Measurements from ENCODE around the gene LRRC3. TPM values are rescaled to one million over a fixed set of nuclear protein-coding genes. Genes with fewer than 3 reads are reported as not detected.
A peak's percentile ranks its signal among the peaks of the same experiment; 100 is the strongest.
"Not testable (repeated sequence)": the region's sequence is repeated elsewhere in the genome, so short reads cannot be mapped to it uniquely, and the experiment has no call there.

Gene LRRC3
- total and polyA plus RNA-seq, 4 donors: 0.63 to 5.3 (median 1.5) TPM

- no peaks in the 10 kb centered on the region for H3K27me3 ChIP-seq (ENCODE audit: control insufficient read depth in 1 of 2, insufficient read depth in 2 of 2, low read length in 1 of 2)
- intact Hi-C loops (cut with DNase I): loop anchor here in 1 of 2 donors (10.0 kb wide), 1 partner anchor 51 kb away; no protein-coding TSS in a partner anchor
- DNase-seq (peak; percentile 21 to 63), ATAC-seq (ENCODE audit: low FRiP score) (no peak)
- no peak overlapping the region for H3K27ac ChIP-seq (ENCODE audit: low read depth in 1 of 2, low read length in 2 of 2)
- H3K9me3 ChIP-seq (ENCODE audit: control insufficient read depth, low read length): no peaks in the 10 kb centered on the region
- WGBS, 2 donors: 55 to 58% methylated on average over 24 of the region's 24 CpGs
- no peaks in the 10 kb centered on the region for H3K4me1 ChIP-seq (ENCODE audit: control insufficient read depth in 1 of 2, insufficient read depth in 2 of 2, low read length in 2 of 2)
- no peaks in the 10 kb centered on the region for H3K36me3 ChIP-seq (ENCODE audit: control insufficient read depth in 1 of 2, insufficient read depth in 2 of 2, low read length in 1 of 2)
- H3K4me3 ChIP-seq (ENCODE audit: low read length in 2 of 2): no peak overlapping the region
These were observed 40.0 kb upstream of the LRRC3 start for GRCh38 chr21:44415073-44416025.

- WGBS, 2 donors: 74 to 75% methylated on average over 8 of the region's 8 CpGs
- DNase-seq: peak; percentile 16 to 48
- H3K27me3 ChIP-seq (ENCODE audit: control insufficient read depth in 1 of 2, insufficient read depth in 2 of 2, low read length in 1 of 2): no peaks in the 10 kb centered on the region
These were observed 39.1 kb upstream of the LRRC3 start for GRCh38 chr21:44416193-44416592.

GRCh38 chr21:44417621-44418107, 37.6 kb upstream of the LRRC3 start:
- H3K4me1 ChIP-seq (ENCODE audit: control insufficient read depth in 1 of 2, insufficient read depth in 2 of 2, low read length in 2 of 2); H3K4me3 ChIP-seq (ENCODE audit: low read length in 2 of 2); H3K27me3 ChIP-seq (ENCODE audit: control insufficient read depth in 1 of 2, insufficient read depth in 2 of 2, low read length in 1 of 2); H3K9me3 ChIP-seq (ENCODE audit: control insufficient read depth, low read length); ATAC-seq (ENCODE audit: low FRiP score); H3K27ac ChIP-seq (ENCODE audit: low read depth in 1 of 2, low read length in 2 of 2); H3K36me3 ChIP-seq (ENCODE audit: control insufficient read depth in 1 of 2, insufficient read depth in 2 of 2, low read length in 1 of 2): not testable (repeated sequence)
- peak in 1 of 2 donors; percentile 10 for DNase-seq
- 89 to 90% methylated on average over 20 to 21 of the region's 21 CpGs for WGBS, 2 donors
- intact Hi-C loops (cut with DNase I): loop anchor here in 1 of 2 donors (10.0 kb wide), 1 partner anchor 53 kb away; no protein-coding TSS in a partner anchor

More at GRCh38 chr21:44416193-44416592, 39.1 kb upstream of the LRRC3 start:
- no peak overlapping the region for H3K4me3 ChIP-seq (ENCODE audit: low read length in 2 of 2)
- no peak overlapping the region for H3K27ac ChIP-seq (ENCODE audit: low read depth in 1 of 2, low read length in 2 of 2)
- H3K4me1 ChIP-seq (ENCODE audit: control insufficient read depth in 1 of 2, insufficient read depth in 2 of 2, low read length in 2 of 2): no peaks in the 10 kb centered on the region
- H3K9me3 ChIP-seq (ENCODE audit: control insufficient read depth, low read length): no peaks in the 10 kb centered on the region
- no peaks in the 10 kb centered on the region for H3K36me3 ChIP-seq (ENCODE audit: control insufficient read depth in 1 of 2, insufficient read depth in 2 of 2, low read length in 1 of 2)
- intact Hi-C loops (cut with DNase I): loop anchor here in 1 of 2 donors (10.0 kb wide), 1 partner anchor 51 kb away; no protein-coding TSS in a partner anchor
- ATAC-seq (ENCODE audit: low FRiP score): no peak

GRCh38 chr21:44418108-44418875, 37.0 kb upstream of the LRRC3 start:
- intact Hi-C loops (cut with DNase I): loop anchor here in 1 of 2 donors (10.0 kb wide), 1 partner anchor 53 kb away; no protein-coding TSS in a partner anchor
- Histone ChIP-seq H3K4me3 (ENCODE audit: low read length in 2 of 2) (no peak overlapping the region), H3K36me3 (ENCODE audit: control insufficient read depth in 1 of 2, insufficient read depth in 2 of 2, low read length in 1 of 2) (no peaks in the 10 kb centered on the region), H3K27me3 (ENCODE audit: control insufficient read depth in 1 of 2, insufficient read depth in 2 of 2, low read length in 1 of 2) (no peaks in the 10 kb centered on the region), H3K9me3 (ENCODE audit: control insufficient read depth, low read length) (no peaks in the 10 kb centered on the region), H3K27ac (ENCODE audit: low read depth in 1 of 2, low read length in 2 of 2) (no peak overlapping the region), H3K4me1 (ENCODE audit: control insufficient read depth in 1 of 2, insufficient read depth in 2 of 2, low read length in 2 of 2) (no peaks in the 10 kb centered on the region)
- WGBS, 2 donors: 90% methylated on average over 25 of the region's 25 CpGs
- ATAC-seq (ENCODE audit: low FRiP score): peak; percentile 36
- DNase-seq: peak; percentile 38 to 59

GRCh38 chr21:44418876-44419230, 36.5 kb upstream of the LRRC3 start:
- 90 to 91% methylated on average over 8 of the region's 8 CpGs for WGBS, 2 donors

GRCh38 chr21:44419679-44420078, 35.6 kb upstream of the LRRC3 start:
- Histone ChIP-seq H3K36me3 (ENCODE audit: control insufficient read depth in 1 of 2, insufficient read depth in 2 of 2, low read length in 1 of 2) (no peaks in the 10 kb centered on the region), H3K27ac (ENCODE audit: low read depth in 1 of 2, low read length in 2 of 2) (no peak overlapping the region), H3K4me1 (ENCODE audit: control insufficient read depth in 1 of 2, insufficient read depth in 2 of 2, low read length in 2 of 2) (no peaks in the 10 kb centered on the region), H3K27me3 (ENCODE audit: control insufficient read depth in 1 of 2, insufficient read depth in 2 of 2, low read length in 1 of 2) (no peaks in the 10 kb centered on the region), H3K9me3 (ENCODE audit: control insufficient read depth, low read length) (no peaks in the 10 kb centered on the region), H3K4me3 (ENCODE audit: low read length in 2 of 2) (no peak overlapping the region)
- WGBS, 2 donors: 94 to 100% methylated on average over 3 of the region's 3 CpGs
- DNase-seq: peak in 1 of 2 donors; percentile 4
- no peak for ATAC-seq (ENCODE audit: low FRiP score)
- intact Hi-C loops (cut with DNase I): loop anchor here in 1 of 2 donors (10.0 kb wide), 1 partner anchor 55 kb away; no protein-coding TSS in a partner anchor

More at GRCh38 chr21:44418876-44419230, 36.5 kb upstream of the LRRC3 start:
- no peak for ATAC-seq (ENCODE audit: low FRiP score)
- no peaks in the 10 kb centered on the region for H3K36me3 ChIP-seq (ENCODE audit: control insufficient read depth in 1 of 2, insufficient read depth in 2 of 2, low read length in 1 of 2)
- DNase-seq: peak in 1 of 2 donors; percentile 66
- intact Hi-C loops (cut with DNase I): loop anchor here in 1 of 2 donors (10.0 kb wide), 1 partner anchor 54 kb away; no protein-coding TSS in a partner anchor
- H3K4me1 ChIP-seq (ENCODE audit: control insufficient read depth in 1 of 2, insufficient read depth in 2 of 2, low read length in 2 of 2): no peaks in the 10 kb centered on the region
- no peaks in the 10 kb centered on the region for H3K27me3 ChIP-seq (ENCODE audit: control insufficient read depth in 1 of 2, insufficient read depth in 2 of 2, low read length in 1 of 2)
- H3K4me3 ChIP-seq (ENCODE audit: low read length in 2 of 2): no peak overlapping the region
- H3K27ac ChIP-seq (ENCODE audit: low read depth in 1 of 2, low read length in 2 of 2): no peak overlapping the region
- no peaks in the 10 kb centered on the region for H3K9me3 ChIP-seq (ENCODE audit: control insufficient read depth, low read length)

- ATAC-seq (ENCODE audit: low FRiP score): no peak
- Histone ChIP-seq H3K9me3 (ENCODE audit: control insufficient read depth, low read length) (no peaks in the 10 kb centered on the region), H3K27ac (ENCODE audit: low read depth in 1 of 2, low read length in 2 of 2) (no peak overlapping the region), H3K36me3 (ENCODE audit: control insufficient read depth in 1 of 2, insufficient read depth in 2 of 2, low read length in 1 of 2) (no peaks in the 10 kb centered on the region), H3K4me3 (ENCODE audit: low read length in 2 of 2) (no peak overlapping the region), H3K27me3 (ENCODE audit: control insufficient read depth in 1 of 2, insufficient read depth in 2 of 2, low read length in 1 of 2) (no peaks in the 10 kb centered on the region), H3K4me1 (ENCODE audit: control insufficient read depth in 1 of 2, insufficient read depth in 2 of 2, low read length in 2 of 2) (no peaks in the 10 kb centered on the region)
- WGBS, 2 donors: 74 to 81% methylated on average over 14 of the region's 14 CpGs
- DNase-seq: peak; percentile 32 to 40
- intact Hi-C loops (cut with DNase I): no loop called here
These were observed 34.7 kb upstream of the LRRC3 start for GRCh38 chr21:44420416-44421205.

All from aorta (tissue), 5 donors.